Measurements from ENCODE around the gene STXBP5. TPM values are rescaled to one million over a fixed set of nuclear protein-coding genes. Genes with fewer than 3 reads are reported as not detected.

STXBP5 gene
- total and polyA plus RNA-seq, 2 donors (not counting 1 experiment from before 2014, with no cell fraction given): 4.6 to 24.1 TPM

- Mint-ChIP-seq H3K27ac (no peak overlapping the region), H3K4me1 (no peaks in the 10 kb centered on the region), H3K9me3 (ENCODE audit: insufficient read depth) (no peaks in the 10 kb centered on the region), H3K4me3 (no peak overlapping the region), H3K27me3 (peaks cover 16% of the 10 kb centered on the region)
- ChIA-PET POLR2A (no interaction called here), CTCF (no interaction called here)
- Histone ChIP-seq H3K27me3 (replicated peaks in 1 of 4; ENCODE audit: control extremely low read depth in 1 of 4, control insufficient read depth in 3 of 4, insufficient read depth in 4 of 4, low read length in 3 of 4) (peaks cover 0 to 3% (median 0%) of the 10 kb centered on the region in 4 experiments), H3K4me3 (ENCODE audit: control extremely low read depth in 1 of 5, extremely low read depth in 1 of 5, insufficient read depth in 1 of 5, low read depth in 2 of 5, low read length in 4 of 5) (no peak overlapping the region), H4K20me1 (ENCODE audit: control insufficient read depth, insufficient read depth, low read length, poor library complexity, severe bottlenecking) (no peaks in the 10 kb centered on the region), H3K4me1 (ENCODE audit: control insufficient read depth in 2 of 2, insufficient read depth in 2 of 2, low read length in 2 of 2) (no peaks in the 10 kb centered on the region), H3K27ac (ENCODE audit: low read length in 2 of 2) (no peak overlapping the region), H3K36me3 (replicated peaks in 1 of 2; ENCODE audit: control extremely low read depth in 1 of 2, control insufficient read depth in 1 of 2, extremely low read depth in 1 of 2, insufficient read depth in 2 of 2, low read length in 1 of 2) (no peaks in the 10 kb centered on the region), H3K9ac (ENCODE audit: low read length) (no peak overlapping the region), H3K9me3 (ENCODE audit: control extremely low read depth in 1 of 3, control insufficient read depth in 2 of 3, insufficient read depth in 1 of 3, low read length in 2 of 3) (no peaks in the 10 kb centered on the region), H2AFZ (ENCODE audit: insufficient read depth, low read depth, low read length, poor library complexity, severe bottlenecking) (no peak overlapping the region), H3K79me2 (ENCODE audit: control insufficient read depth, insufficient read depth, low read length) (no peaks in the 10 kb centered on the region), H3K4me2 (replicated peaks; ENCODE audit: low read depth, low read length, poor library complexity, severe bottlenecking) (no peak overlapping the region)
- ATAC-seq (ENCODE audit: low read depth) (no peak), DNase-seq (no peak)
- no peak for TF ChIP-seq EZH2 (IDR thresholded peaks at IDR 0.05; ENCODE audit: borderline replicate concordance, insufficient read depth, low read depth, low read length, poor library complexity, severe bottlenecking)
- TF ChIP-seq, protein P1, sequence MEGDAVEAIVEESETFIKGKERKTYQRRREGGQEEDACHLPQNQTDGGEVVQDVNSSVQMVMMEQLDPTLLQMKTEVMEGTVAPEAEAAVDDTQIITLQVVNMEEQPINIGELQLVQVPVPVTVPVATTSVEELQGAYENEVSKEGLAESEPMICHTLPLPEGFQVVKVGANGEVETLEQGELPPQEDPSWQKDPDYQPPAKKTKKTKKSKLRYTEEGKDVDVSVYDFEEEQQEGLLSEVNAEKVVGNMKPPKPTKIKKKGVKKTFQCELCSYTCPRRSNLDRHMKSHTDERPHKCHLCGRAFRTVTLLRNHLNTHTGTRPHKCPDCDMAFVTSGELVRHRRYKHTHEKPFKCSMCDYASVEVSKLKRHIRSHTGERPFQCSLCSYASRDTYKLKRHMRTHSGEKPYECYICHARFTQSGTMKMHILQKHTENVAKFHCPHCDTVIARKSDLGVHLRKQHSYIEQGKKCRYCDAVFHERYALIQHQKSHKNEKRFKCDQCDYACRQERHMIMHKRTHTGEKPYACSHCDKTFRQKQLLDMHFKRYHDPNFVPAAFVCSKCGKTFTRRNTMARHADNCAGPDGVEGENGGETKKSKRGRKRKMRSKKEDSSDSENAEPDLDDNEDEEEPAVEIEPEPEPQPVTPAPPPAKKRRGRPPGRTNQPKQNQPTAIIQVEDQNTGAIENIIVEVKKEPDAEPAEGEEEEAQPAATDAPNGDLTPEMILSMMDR (IDR thresholded peaks at IDR 0.05): no peak
- intact Hi-C loops (cut with micrococcal nuclease): no loop called here
- 89% methylated on average over 8 of the region's 8 CpGs for WGBS (ENCODE audit: insufficient coverage)
Measured at GRCh38 chr6:147407571-147407970, 203.4 kb downstream of the STXBP5 start.

- H2AFZ ChIP-seq (ENCODE audit: insufficient read depth, low read depth, low read length, poor library complexity, severe bottlenecking): no peak overlapping the region
- H3K4me3 ChIP-seq (ENCODE audit: control extremely low read depth in 1 of 5, extremely low read depth in 1 of 5, insufficient read depth in 1 of 5, low read depth in 2 of 5, low read length in 4 of 5): no peak overlapping the region
- Mint-ChIP-seq H3K4me1 (peaks cover 3% of the 10 kb centered on the region), H3K4me3 (no peak overlapping the region), H3K27me3 (peaks cover 8% of the 10 kb centered on the region), H3K27ac (no peak overlapping the region), H3K9me3 (ENCODE audit: insufficient read depth) (no peaks in the 10 kb centered on the region)
- DNase-seq (no peak), ATAC-seq (ENCODE audit: low read depth) (no peak)
- POLR2A ChIA-PET: no interaction called here
- no peak overlapping the region for H3K9ac ChIP-seq (ENCODE audit: low read length)
- 100% methylated on average over 3 of the region's 4 CpGs for WGBS (ENCODE audit: insufficient coverage)
- no peak overlapping the region for H3K27ac ChIP-seq (ENCODE audit: low read length in 2 of 2)
- H3K4me2 ChIP-seq (replicated peaks; ENCODE audit: low read depth, low read length, poor library complexity, severe bottlenecking): no peak overlapping the region
- CTCF ChIA-PET: no interaction called here
- TF ChIP-seq EZH2 (IDR thresholded peaks at IDR 0.05; ENCODE audit: borderline replicate concordance, insufficient read depth, low read depth, low read length, poor library complexity, severe bottlenecking): no peak
- TF ChIP-seq, protein P1 (IDR thresholded peaks at IDR 0.05): no peak
- intact Hi-C loops (cut with micrococcal nuclease): no loop called here
- H4K20me1 ChIP-seq (ENCODE audit: control insufficient read depth, insufficient read depth, low read length, poor library complexity, severe bottlenecking): no peaks in the 10 kb centered on the region
- H3K9me3 ChIP-seq (ENCODE audit: control extremely low read depth in 1 of 3, control insufficient read depth in 2 of 3, insufficient read depth in 1 of 3, low read length in 2 of 3): no peaks in the 10 kb centered on the region
- no peaks in the 10 kb centered on the region for H3K36me3 ChIP-seq (replicated peaks in 1 of 2; ENCODE audit: control extremely low read depth in 1 of 2, control insufficient read depth in 1 of 2, extremely low read depth in 1 of 2, insufficient read depth in 2 of 2, low read length in 1 of 2)
- H3K27me3 ChIP-seq (replicated peaks in 1 of 4; ENCODE audit: control extremely low read depth in 1 of 4, control insufficient read depth in 3 of 4, insufficient read depth in 4 of 4, low read length in 3 of 4): peaks cover 0 to 2% (median 0%) of the 10 kb centered on the region in 4 experiments
- no peaks in the 10 kb centered on the region for H3K79me2 ChIP-seq (ENCODE audit: control insufficient read depth, insufficient read depth, low read length)
- no peaks in the 10 kb centered on the region for H3K4me1 ChIP-seq (ENCODE audit: control insufficient read depth in 2 of 2, insufficient read depth in 2 of 2, low read length in 2 of 2)
Measured at GRCh38 chr6:147416622-147417021, 212.4 kb downstream of the STXBP5 start.
